ENCODE data around the gene ANAPC10.

The ANAPC10 gene

DNA sequence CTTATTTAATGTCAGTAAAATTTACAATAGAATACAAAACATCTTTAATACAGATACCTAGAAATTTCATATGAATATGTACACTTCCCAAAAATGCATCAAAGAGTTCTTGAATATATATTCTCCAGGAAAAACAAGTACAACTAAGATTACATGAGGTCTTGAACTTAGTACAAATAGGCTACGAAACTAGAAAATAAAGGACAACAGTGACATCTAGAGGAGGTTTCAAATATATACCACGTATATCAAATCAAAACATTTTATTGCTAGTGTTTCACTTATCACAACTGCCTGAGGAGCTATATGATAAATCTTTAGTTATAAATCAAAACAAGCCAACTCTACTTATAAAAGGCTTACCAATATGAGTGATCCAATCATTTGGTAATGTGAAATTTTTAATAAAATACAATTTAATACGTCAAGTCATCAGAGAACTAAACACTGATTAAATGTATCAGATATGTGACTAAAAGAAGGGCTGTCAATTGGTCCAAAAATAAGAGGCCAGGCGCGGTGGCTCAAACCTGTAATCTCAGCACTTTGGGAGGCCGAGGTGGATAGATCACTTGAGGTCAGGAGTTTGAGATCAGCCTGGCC, 36.6 kb downstream of the ANAPC10 start:
- CTCF ChIA-PET = interaction anchor here (0.6 kb wide), 2 partner anchors 547 to 858 kb away, joined by 3 read pairs; no protein-coding TSS in a partner anchor
- no peak for TF ChIP-seq FOXM1 (IDR thresholded peaks at IDR 0.05; ENCODE audit: borderline replicate concordance)
- peak; percentile 21 for DNase-seq (ENCODE audit: extremely low spot score)
- POLR2A ChIA-PET = interaction anchor here (1.3 kb wide), 1 partner anchor 36 kb away, joined by 4 read pairs; the partner anchor contains the start of genes ABCE1 and ANAPC10

DNA sequence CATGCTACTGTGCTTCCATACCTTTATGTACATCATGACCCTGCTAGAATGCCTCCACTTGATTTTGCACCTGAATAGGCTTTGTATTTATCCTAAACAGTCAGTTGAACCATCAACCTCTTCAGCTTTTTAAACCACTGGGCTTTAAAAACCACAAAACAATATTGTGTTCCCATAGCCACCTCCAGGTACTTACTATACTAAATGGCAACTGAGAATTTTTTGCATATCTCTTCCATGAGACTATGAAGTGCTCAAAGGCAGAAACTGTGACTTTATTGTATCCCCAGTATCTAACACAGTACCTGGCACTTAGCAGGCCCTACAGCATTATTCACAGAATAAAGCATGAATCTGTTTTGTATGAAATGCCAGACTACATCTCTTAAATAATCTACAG, 39.7 kb downstream of the ANAPC10 start:
- DNase-seq (ENCODE audit: extremely low spot score) = no peak
- POLR2A ChIA-PET = no interaction called here

DNA sequence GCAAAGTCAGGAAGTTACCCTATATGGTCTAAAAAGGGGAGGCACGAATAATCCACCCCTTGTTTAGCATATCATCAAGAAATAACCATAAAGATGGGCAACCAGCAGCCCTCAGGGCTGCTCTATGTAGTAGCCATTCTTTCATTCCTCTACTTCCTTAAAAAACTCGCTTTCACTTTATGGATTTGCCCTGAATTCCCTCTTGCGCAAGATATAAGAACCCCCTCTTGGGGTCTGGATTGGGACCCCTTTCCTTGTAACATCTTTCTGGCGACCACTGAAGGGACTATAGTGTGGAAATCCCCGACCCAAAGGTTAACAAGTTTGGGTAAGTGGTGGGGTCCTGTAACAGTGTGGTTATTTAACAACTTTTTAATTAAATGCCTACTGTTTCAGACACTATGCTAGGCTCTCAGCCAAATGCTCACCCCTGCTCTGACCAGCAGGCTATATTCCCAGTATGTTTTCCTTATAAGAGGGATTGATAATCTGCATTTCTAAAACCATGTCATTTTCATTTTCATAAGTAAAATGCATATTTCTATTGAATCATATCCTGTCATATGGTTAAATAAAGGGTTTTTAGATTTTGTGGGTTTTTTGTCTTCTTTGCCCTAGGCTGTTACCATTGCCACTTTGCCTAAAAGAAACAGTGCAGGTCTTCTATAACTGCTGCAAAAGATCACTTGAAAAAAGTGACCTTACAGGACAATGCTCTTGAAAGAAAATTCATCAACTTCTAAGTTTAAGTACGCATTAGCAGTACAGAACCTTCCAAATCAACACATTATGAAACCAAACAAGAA, 41.5 kb downstream of the ANAPC10 start:
- CTCF ChIA-PET = no interaction called here
- POLR2A ChIA-PET = no interaction called here
- DNase-seq (ENCODE audit: extremely low spot score) = no peak
- TF ChIP-seq ELF4 (IDR thresholded peaks at IDR 0.05) (no peak), L3MBTL2 (conservative IDR thresholded peaks at IDR 0.05) (no peak), LEF1 (IDR thresholded peaks at IDR 0.05; ENCODE audit: borderline replicate concordance) (no peak), BHLHE40 (IDR thresholded peaks at IDR 0.05; ENCODE audit: borderline replicate concordance) (no peak), HDGF (IDR thresholded peaks at IDR 0.05; ENCODE audit: borderline replicate concordance) (no peak), TARDBP (IDR thresholded peaks at IDR 0.05) (no peak), ARNT (IDR thresholded peaks at IDR 0.05) (no peak), FOXK2 (IDR thresholded peaks at IDR 0.05) (no peak), FOXA1 (IDR thresholded peaks at IDR 0.05) (no peak), CTBP1 (IDR thresholded peaks at IDR 0.05; ENCODE audit: borderline replicate concordance) (no peak), SP1 (IDR thresholded peaks at IDR 0.05) (no peak), FOXM1 (IDR thresholded peaks at IDR 0.05; ENCODE audit: borderline replicate concordance) (no peak), SUZ12 (IDR thresholded peaks at IDR 0.05) (no peak), ZNF384 (IDR thresholded peaks at IDR 0.05) (no peak), NFRKB (IDR thresholded peaks at IDR 0.05) (no peak)
- TF ChIP-seq, protein P1, sequence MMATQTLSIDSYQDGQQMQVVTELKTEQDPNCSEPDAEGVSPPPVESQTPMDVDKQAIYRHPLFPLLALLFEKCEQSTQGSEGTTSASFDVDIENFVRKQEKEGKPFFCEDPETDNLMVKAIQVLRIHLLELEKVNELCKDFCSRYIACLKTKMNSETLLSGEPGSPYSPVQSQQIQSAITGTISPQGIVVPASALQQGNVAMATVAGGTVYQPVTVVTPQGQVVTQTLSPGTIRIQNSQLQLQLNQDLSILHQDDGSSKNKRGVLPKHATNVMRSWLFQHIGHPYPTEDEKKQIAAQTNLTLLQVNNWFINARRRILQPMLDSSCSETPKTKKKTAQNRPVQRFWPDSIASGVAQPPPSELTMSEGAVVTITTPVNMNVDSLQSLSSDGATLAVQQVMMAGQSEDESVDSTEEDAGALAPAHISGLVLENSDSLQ (IDR thresholded peaks at IDR 0.05) = no peak

More for the DNA sequence above, 39.7 kb downstream of the ANAPC10 start:
- CTCF ChIA-PET = no interaction called here
- TF ChIP-seq FOXA1 (IDR thresholded peaks at IDR 0.05) = no peak
- no peak for TF ChIP-seq LEF1 (IDR thresholded peaks at IDR 0.05; ENCODE audit: borderline replicate concordance)
- no peak for TF ChIP-seq TARDBP (IDR thresholded peaks at IDR 0.05)
- no peak for TF ChIP-seq ARNT (IDR thresholded peaks at IDR 0.05)
- TF ChIP-seq SP1 (IDR thresholded peaks at IDR 0.05) = no peak
- TF ChIP-seq NFRKB (IDR thresholded peaks at IDR 0.05) = no peak
- TF ChIP-seq BHLHE40 (IDR thresholded peaks at IDR 0.05; ENCODE audit: borderline replicate concordance) = no peak
- TF ChIP-seq, protein P1 (IDR thresholded peaks at IDR 0.05) = no peak
- no peak for TF ChIP-seq SUZ12 (IDR thresholded peaks at IDR 0.05)
- TF ChIP-seq L3MBTL2 (conservative IDR thresholded peaks at IDR 0.05) = no peak
- no peak for TF ChIP-seq FOXM1 (IDR thresholded peaks at IDR 0.05; ENCODE audit: borderline replicate concordance)
- no peak for TF ChIP-seq FOXK2 (IDR thresholded peaks at IDR 0.05)
- TF ChIP-seq HDGF (IDR thresholded peaks at IDR 0.05; ENCODE audit: borderline replicate concordance) = no peak
- no peak for TF ChIP-seq ZNF384 (IDR thresholded peaks at IDR 0.05)

DNA sequence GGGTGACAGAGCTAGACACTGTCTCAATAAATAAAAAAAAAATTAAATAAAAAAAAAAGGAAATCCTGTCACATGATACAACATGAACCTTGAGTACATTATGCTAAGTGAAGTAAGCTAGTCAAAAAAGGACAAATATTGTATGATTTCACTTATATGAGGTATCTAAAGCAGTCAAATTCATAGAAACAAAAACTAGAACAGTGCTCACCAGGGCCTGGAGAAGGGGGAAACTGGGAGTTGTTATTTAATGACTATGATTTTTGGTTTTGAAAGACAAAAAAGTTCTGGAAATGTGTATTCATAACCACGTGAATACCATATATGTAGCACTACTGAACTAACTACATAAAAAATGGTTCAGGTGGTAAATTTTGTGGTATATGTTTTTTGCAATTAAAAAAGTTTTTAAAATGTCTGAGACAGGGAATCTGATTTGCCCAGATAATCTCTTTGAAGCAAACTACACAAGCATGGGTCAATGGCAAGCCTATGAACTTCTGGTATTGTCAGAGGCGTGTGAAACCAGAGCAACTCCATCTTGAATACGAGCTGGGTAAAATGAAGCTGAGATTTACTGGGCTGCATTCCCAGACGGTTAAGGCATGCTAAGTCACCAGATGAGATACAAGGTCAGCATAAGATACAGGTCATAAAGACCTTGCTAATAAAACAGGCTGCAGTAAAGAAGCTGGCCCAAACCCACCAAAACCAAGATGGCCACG, 42.3 kb downstream of the ANAPC10 start:
- ChIA-PET POLR2A (no interaction called here), CTCF (no interaction called here)
- no peak for DNase-seq (ENCODE audit: extremely low spot score)
- TF ChIP-seq FOXA1 (IDR thresholded peaks at IDR 0.05) = no peak
- TF ChIP-seq, protein P1 (IDR thresholded peaks at IDR 0.05) = no peak
- no peak for TF ChIP-seq SUZ12 (IDR thresholded peaks at IDR 0.05)

DNA sequence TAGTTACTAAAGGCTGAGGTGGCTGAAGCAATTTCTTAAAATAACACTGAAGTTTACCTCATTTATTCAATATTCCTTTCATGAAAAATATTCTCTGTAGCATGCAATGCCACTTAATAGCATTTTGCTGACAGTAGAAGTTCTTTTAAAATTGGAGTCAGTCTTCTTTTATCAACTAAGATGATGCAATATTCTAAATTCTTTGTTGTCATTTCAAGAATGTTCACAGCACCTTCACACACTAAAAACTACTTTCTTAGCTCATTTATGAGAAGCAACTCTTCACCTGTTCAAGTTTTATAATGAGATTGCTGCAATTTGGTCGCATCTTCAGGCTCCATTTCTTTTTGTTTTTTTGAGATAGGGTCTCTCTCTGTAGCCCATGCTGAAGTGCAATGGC, 48.8 kb downstream of the ANAPC10 start:
- DNase-seq (ENCODE audit: extremely low spot score) = no peak
- ChIA-PET CTCF (no interaction called here), POLR2A (no interaction called here)
- no peak for TF ChIP-seq SP1 (IDR thresholded peaks at IDR 0.05)
- TF ChIP-seq ZNF384 (IDR thresholded peaks at IDR 0.05) = no peak
- TF ChIP-seq BHLHE40 (IDR thresholded peaks at IDR 0.05; ENCODE audit: borderline replicate concordance) = no peak

DNA sequence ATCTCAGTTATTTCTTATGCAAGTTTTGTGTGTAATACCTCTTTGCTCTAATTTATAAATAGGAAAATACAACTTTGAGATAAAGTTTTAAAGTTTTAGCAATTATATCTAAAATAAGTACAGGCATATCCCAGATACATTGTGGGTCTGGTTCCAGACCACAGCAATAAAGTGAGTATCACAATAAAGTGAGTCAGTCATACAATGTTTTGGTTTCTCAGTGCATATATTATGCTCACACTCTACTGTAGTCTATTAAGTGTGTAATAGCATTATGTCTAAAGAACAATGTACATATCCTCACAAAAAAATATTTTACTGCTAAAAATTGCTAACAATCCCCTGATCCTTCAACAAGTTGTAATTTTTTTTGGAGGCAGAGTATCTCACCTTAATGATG, 49.2 kb downstream of the ANAPC10 start:
- DNase-seq (ENCODE audit: extremely low spot score) = no peak
- ChIA-PET POLR2A (no interaction called here), CTCF (no interaction called here)
- TF ChIP-seq FOXK2 (IDR thresholded peaks at IDR 0.05) (no peak), FOXM1 (IDR thresholded peaks at IDR 0.05; ENCODE audit: borderline replicate concordance) (no peak), HDGF (IDR thresholded peaks at IDR 0.05; ENCODE audit: borderline replicate concordance) (no peak), ARNT (IDR thresholded peaks at IDR 0.05) (no peak), NFRKB (IDR thresholded peaks at IDR 0.05) (no peak)

All from HEK293T (cell line).